DMS53 treated with DMSO at 0.1 percent for 48 hours (cell line): ENCODE data around the gene ATXN1L.
"Not testable (repeated sequence)": the region's sequence is repeated elsewhere in the genome, so short reads cannot be mapped to it uniquely, and the experiment has no call there.

Experiments
- DNase-seq: peaks from one replicate; lab custom pipeline; 2025; ENCODE audit not compliant: unreplicated experiment; lab: John Stamatoyannopoulos, UW

Gene ATXN1L

DNA sequence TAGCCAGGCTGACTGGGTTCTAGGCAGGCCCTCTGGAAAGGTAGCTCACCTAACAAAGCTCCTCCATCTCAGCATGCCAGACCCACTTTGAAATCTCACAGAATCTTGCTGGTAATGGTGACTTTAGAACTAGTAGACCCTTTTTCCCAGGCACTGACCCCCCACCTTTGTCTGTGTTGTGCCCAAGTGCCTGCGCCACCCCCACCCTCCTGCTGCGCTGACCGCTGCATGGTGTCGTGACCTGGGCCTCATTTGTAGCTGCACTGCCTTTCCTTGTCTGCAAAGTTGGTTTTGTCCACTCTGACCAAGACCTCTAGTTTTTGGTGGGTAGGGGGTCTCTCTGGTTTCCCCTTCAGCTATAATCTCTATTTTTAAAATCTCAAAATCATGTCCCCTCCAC, 6.8 kb downstream of the ATXN1L start:
- DNase-seq, result no peak

GRCh38 chr16:71853413-71853812, 7.6 kb downstream of the ATXN1L start:
- no peak for DNase-seq

DNA sequence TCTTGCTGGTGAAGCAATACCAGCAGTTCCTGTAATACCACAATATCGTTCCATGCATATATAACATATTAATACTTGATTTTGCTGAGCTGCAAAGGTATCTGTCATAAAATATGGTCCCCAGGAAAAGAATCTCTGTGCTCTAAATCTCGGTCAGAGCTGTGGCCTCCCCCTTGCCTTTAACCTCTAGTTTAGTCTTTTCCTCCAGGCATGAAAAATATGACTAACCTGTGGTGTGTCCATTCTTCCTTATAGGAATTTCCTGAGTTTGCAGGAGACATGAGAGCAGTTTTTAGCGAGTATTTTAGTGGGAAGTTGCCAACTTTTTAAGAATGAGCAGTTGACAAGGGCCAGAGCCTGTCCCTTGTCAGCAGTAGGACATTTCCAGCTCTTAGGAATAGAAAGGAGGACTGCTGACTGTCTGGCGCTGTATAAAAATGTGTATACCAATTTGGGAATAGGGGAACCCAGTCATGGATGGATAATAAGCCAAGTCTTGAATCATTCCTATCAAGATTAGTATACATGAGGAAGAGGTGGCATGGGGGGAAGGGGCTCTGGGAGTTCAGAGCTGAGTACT, 8.7 kb downstream of the ATXN1L start:
- no peak for DNase-seq

DNA sequence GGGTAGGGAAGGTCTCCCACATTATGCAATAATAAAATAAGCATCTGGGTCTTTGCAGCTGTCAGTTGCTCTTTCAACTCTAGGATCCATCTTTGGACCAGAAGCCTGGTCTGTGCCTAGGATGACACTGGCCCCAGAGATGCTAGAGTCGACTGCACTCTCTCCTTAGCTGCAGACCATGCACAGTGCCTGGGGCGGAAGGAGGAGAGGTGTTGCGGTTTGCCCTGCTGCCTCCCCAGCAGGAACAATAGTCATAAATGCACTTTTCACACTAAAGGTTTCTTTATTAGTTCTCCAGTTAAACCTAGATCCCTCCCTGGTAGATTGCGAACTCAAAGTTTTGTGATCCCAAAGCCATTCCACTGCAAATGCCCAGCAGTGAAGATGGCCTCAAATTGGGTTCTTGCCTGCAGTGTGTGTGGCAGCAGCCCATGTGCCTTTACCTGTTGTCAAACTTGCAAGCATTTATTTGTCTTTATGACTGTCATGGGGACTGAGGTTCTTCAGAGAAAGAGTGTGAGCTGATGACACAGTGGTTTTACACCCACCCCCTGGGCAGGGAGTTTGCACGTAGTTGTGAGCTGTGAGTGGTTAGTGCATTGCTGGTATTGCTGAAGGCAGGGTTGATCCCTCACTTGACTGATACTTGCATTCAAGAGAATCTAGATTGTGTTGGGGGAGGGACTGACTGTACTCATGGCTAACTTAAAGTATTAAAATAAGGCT, 10.3 kb downstream of the ATXN1L start:
- no peak for DNase-seq

GRCh38 chr16:71859762-71860521, 14.2 kb downstream of the ATXN1L start:
- no peak for DNase-seq

DNA sequence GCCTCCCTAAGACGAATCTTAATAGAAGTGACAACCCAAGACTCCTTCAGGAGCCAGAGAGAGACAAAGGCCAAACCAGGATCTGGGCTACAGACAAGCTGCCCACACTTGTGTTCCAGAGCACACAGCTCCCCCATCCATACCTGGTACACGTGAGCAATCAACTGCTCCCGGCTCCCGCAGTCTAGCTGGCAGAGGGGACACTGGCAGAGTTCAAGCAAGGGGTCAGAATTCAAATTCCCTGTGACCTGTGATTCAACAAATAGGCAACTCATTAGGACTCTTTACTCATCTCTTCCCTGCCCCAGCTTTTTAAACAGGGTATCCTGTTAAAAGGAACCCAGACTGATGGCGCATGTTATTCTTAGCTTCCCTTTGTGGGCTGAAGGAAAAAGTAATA, 18.2 kb downstream of the ATXN1L start:
- DNase-seq, result no peak

- no peak for DNase-seq
Measured at GRCh38 chr16:71865173-71865863, 19.5 kb downstream of the ATXN1L start.

DNA sequence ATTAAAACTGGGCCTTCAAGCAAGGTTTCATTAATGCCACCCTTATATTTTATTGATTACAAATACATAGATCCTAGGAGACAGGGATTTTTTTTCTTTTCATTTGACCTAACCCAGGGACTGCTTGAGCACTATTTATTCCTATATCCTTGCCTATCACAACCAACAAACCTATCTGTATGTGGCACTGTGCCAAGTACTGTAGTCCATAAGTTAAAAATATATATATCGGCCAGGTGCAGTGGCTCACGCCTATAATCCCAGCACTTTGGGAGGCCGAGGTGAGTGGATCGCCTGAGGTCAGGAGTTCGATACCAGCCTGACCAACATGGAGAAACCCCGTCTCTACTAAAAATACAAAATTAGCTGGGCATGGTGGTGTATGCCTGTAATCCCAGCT, 21.4 kb downstream of the ATXN1L start:
- not testable (repeated sequence) for DNase-seq

- no peak for DNase-seq
Measured at GRCh38 chr16:71867939-71868338, 22.2 kb downstream of the ATXN1L start.

DNA sequence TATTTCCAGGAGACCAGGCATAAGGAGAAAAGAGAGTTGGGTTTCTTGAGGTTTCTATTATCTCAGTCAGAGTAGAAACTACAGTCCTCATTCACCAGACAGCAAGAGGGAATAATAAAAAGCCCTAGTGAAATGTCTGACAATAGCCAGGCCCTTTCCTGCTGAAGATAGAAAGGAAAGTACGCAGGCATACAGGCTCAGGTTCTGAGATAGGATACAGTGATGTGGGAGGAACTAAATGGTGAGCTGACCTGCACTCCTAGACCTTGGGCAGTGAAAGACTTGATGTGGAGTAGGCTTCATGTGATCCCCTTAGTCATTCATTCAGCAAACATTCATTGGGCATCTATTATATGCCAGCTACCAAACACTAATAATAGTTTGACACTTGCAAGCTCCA, 23.3 kb downstream of the ATXN1L start:
- DNase-seq, result no peak

DNA sequence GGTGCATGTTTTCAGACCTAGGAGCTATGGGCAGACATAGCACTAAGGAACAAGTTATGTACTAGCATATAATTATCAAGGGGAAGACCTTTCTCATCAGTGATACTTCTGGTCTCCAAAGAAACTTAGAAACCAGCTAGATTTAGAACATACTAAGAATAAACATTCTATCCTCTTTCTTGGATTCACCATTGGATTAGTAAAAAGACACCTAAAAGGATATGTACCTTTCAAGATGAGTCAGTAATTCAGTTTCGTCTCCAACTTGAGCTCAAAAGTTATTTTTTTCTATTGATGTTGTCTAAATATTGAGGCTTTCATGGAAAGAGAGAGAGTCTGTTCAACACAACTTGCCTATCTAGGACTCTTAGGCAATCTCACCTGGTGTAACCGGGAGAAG, 25.0 kb downstream of the ATXN1L start:
- no peak for DNase-seq

- DNase-seq, result no peak
Measured at GRCh38 chr16:71873199-71873598, 27.4 kb downstream of the ATXN1L start.

DNA sequence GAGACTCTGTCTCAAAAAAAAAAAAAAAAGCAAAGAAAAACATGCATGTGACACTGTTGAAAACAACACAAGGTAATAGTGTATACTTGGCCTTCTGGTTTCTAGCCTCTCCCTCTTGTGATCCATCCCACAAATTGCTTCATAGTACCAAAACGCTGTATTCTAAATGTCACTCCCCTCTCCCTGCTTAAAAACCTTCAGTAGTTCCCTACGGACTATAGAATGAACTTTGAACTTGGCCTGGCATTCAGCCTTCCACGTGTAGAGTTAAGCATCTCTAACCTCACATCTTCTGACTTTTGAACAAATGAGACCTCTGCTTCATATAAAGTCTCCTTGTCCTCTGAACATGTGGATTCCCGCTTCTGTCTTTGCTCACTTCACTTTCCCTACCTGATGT, 33.1 kb downstream of the ATXN1L start:
- no peak for DNase-seq

DNA sequence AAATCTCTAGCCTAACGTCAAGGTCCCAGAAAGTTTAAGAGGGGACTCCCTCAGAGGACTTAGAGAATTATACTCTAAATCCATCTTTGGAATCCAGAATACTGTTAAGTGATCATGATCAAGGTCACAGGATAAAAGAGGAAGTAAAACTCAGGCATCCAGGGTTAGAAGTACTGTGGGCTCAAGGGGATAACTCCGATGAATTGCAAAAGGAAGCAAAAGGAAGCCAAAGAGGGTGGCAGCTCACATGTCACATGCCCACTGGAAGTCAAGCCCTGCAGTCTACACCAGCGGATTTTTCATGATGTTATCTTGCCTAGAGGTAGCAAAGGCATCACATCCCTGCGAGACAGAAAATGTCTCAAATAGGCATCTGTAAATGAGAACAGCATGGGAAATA, 34.4 kb downstream of the ATXN1L start:
- no peak for DNase-seq

DNA sequence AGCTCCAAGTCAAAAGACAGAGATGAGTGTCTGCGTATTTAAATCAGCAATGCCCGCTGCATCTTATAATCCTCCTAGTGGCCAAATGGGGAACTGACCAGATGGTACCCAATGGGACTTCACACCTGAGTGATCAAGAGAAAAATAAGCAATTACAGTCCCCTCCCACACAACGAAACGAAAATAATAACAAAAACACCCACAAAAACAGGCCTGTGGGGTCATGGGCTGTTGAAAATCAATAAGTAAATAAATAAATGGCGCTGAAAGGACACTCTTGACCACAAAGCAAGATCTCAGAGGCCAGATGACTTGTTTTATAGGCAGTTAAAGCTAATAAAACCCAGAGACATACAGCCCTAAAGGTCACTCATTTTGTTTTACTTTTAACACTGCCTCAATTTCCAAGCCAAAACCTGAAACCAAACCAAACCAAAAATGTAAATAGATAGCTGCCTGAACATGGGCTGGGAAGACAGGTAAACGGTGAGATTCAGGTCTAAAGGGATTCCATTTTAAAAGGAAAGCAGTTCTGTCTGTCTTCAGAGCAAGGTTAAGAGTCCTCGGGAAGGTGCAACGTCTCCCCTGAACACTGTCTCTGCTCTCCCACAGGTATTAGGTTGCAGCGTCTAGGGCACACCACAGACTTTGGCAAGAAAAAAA, 36.9 kb downstream of the ATXN1L start:
- peak; percentile 49 for DNase-seq

DNA sequence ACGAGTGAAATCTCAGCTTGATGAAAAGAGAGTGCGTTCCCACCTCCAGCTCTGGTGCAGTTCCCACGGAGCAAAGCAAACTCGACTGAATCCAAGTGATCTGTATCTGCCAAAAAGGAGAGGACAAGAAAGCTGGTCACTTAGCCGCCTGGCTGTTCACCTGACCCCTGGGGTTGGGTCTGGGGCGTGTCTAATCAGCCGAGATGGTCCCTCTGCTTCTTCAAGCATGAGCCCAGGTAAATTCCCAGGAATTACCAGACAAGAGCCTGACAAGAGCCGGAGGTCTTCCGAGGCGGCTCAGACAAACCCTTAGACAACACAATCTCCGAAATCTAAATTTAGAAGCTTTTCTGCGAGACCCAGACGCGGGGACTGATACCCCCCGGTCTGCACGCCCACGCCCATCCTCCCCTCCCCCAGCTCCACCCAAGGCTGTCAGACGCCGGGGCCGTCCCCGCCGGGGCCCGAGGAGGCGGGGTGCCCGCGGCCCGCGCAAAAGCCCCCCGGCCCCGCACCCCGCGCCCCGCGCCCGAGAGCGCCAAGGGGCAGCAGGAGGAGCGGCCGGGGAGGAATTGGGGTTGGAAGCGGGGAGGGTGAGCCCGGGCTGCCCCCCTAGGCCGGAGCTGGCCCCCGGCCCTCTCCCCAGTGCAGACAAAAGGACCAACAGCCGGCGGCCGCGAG, 37.5 kb downstream of the ATXN1L start:
- peak; percentile 36 for DNase-seq

GRCh38 chr16:71883849-71884638, 38.3 kb downstream of the ATXN1L start, which contains the start of gene ZNF821:
ZNF821 (minus strand) TSS chr16:71884182; CDS start chr16:71879946, 4,236 bp downstream.
- no peak for DNase-seq

GRCh38 chr16:71885261-71885650, 39.5 kb downstream of the ATXN1L start:
- no peak for DNase-seq

- DNase-seq, result no peak
Measured at GRCh38 chr16:71889147-71889546, 43.4 kb downstream of the ATXN1L start.

DNA sequence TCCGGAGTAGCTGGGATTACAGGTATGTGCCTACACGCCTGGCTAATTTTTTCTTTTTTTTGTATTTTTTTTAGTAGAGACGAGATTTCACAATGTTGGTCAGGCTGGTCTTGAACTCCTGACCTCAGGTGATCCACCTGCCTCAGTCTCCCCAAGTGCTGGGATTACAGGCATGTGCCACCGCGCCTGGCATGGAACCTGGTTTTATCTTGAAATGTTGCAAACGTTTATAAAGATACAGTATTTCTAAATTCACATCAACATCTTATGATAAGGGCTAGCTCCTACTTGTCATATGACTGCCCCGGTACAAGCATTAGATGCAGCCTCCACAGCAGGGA, 48.1 kb downstream of the ATXN1L start:
- DNase-seq, result no peak
